ENCODE results near the gene AK9. TPM values are rescaled to one million over a fixed set of nuclear protein-coding genes. Genes with fewer than 3 reads are reported as not detected.

Gene AK9
- total and polyA plus RNA-seq, 10 of the 15 experiments (the other 5 are each of a cell fraction or from before 2014, with no cell fraction given) = 2.1 to 7.4 (median 4.2) TPM

GRCh38 chr6:109672175-109672574 is 18.8 kb downstream of the AK9 start:
- no peak overlapping the region for H3K9ac ChIP-seq (ENCODE audit: control insufficient read depth, insufficient read depth, low read length)
- FAIRE-seq = no peak
- H3K36me3 ChIP-seq (ENCODE audit: control insufficient read depth in 2 of 2, insufficient read depth in 2 of 2, low read length in 1 of 2) = no peaks in the 10 kb centered on the region
- no TSS peak for BruUV-seq (replicated peaks)
- H3K27ac ChIP-seq (ENCODE audit: control insufficient read depth, insufficient read depth) = no peak overlapping the region
- SMC1A ChIA-PET (ENCODE audit: uncharacterized antibody, unreplicated experiment) = interaction anchor here (0.5 kb wide), 1 partner anchor 130 kb away, joined by 3 read pairs; no protein-coding TSS in a partner anchor
- RAD21 ChIA-PET (ENCODE audit: unreplicated experiment) = no interaction called here
- in situ Hi-C loops (cut with MboI) = no loop called here
- H3K9me3 ChIP-seq (replicated peaks; ENCODE audit: control insufficient read depth, insufficient read depth, low read length) = no peaks in the 10 kb centered on the region
- DNase-seq (ENCODE audit: low read depth, low spot score) = no peak
- no peaks in the 10 kb centered on the region for H3K27me3 ChIP-seq (replicated peaks in 1 of 2; ENCODE audit: control insufficient read depth in 2 of 2, insufficient read depth in 2 of 2, low read length in 1 of 2)
- no peak overlapping the region for H3K4me3 ChIP-seq
- WGBS (ENCODE audit: insufficient coverage, insufficient replicate concordance, low lambda C conversion rate, missing lambda C conversion rate) = 88% methylated on average over 1 of the region's 1 CpG
- no peaks in the 10 kb centered on the region for H3K4me1 ChIP-seq (ENCODE audit: control insufficient read depth, insufficient read depth, low read length)
- no peak overlapping the region for H2AFZ ChIP-seq (ENCODE audit: control insufficient read depth, low read depth, low read length)
- H3K4me2 ChIP-seq (ENCODE audit: control insufficient read depth, insufficient read depth) = no peak overlapping the region
- no peaks in the 10 kb centered on the region for H3K79me2 ChIP-seq (ENCODE audit: control insufficient read depth, insufficient read depth, low read length)
- POLR2A ChIA-PET = no interaction called here
- intact Hi-C loops (cut with micrococcal nuclease; ENCODE audit: unreplicated experiment) = no loop called here
- ATAC-seq = no peak
- CTCF ChIA-PET = no interaction called here
- TF ChIP-seq ZBTB4 (CRISPR knock-in tag; IDR thresholded peaks at IDR 0.05) = no peak
- TF ChIP-seq NKRF (conservative IDR thresholded peaks at IDR 0.05) = no peak
- TF ChIP-seq BMI1 (IDR thresholded peaks at IDR 0.05; ENCODE audit: borderline replicate concordance) = no peak
- no peak for TF ChIP-seq HSF1 (IDR thresholded peaks at IDR 0.05; ENCODE audit: low read depth, low read length)
- TF ChIP-seq E2F8 (IDR thresholded peaks at IDR 0.05; ENCODE audit: low read depth, partially characterized antibody) = no peak
- no peak for TF ChIP-seq RFX5 (IDR thresholded peaks at IDR 0.05; ENCODE audit: low read depth, low read length)
- no peak for TF ChIP-seq NR2C1 (IDR thresholded peaks at IDR 0.05)
- TF ChIP-seq KDM1A (IDR thresholded peaks at IDR 0.05; ENCODE audit: borderline replicate concordance) = no peak
- TF ChIP-seq ATF7 (IDR thresholded peaks at IDR 0.05; ENCODE audit: low read depth) = no peak
- H4K20me1 ChIP-seq (ENCODE audit: control insufficient read depth, insufficient read depth) = no peaks in the 10 kb centered on the region

All from GM12878 (cell line).